Nucleus accumbens (tissue), 56 donors: Measurements from ENCODE around the gene PFN4.
A peak's percentile ranks its signal among the peaks of the same experiment; 100 is the strongest.
"Not testable (repeated sequence)": the region's sequence is repeated elsewhere in the genome, so short reads cannot be mapped to it uniquely, and the experiment has no call there.

ENCODE experiments used
- DNase-seq, 56 donors: peaks; one replicate each; lab custom pipeline; 2025; lab: John Stamatoyannopoulos, UW

The PFN4 gene

DNA sequence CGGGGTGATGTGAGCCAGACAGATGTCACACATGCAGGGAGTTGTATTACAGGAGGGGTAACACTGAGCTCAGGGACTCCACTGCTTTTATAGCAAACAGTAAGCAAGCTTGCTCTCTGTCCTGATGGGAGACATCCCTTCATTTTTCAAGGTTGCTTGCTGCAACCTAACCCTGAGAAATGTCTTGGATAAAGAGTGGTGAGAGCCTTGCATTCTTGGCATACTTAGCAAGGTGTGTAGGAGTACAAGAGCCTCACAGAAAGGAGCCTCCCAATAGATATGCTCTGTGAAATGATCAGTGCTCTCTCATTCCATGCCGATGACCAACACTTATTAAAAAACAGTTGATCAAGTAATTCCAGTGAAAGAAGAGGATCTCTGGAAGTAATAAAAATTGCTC, 8.1 kb downstream of the PFN4 start:
- DNase-seq, result no peak

DNA sequence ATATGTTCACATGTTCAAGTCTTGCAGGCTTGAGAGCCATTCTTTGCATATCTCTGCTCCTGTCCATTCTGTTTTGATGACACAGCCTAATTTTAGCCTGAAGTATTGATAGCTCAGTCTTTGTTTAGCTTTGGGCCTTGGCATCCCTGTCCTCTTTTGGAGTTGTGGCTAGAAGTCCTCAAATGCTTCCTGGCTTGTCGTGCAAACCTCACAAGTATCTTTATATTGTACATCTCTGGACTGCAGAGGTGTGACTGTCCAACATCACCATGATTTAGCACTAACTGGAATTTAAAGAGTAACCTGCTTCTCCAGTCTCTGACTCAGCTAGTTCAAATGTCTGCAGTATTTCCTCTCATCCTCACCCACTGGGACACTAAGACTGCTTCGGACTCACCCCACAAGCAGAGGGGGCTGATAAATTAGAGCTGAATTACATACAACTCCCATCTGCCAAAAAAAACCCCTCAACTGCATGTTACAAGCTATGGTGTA, 11.7 kb downstream of the PFN4 start:
- DNase-seq, result no peak

DNA sequence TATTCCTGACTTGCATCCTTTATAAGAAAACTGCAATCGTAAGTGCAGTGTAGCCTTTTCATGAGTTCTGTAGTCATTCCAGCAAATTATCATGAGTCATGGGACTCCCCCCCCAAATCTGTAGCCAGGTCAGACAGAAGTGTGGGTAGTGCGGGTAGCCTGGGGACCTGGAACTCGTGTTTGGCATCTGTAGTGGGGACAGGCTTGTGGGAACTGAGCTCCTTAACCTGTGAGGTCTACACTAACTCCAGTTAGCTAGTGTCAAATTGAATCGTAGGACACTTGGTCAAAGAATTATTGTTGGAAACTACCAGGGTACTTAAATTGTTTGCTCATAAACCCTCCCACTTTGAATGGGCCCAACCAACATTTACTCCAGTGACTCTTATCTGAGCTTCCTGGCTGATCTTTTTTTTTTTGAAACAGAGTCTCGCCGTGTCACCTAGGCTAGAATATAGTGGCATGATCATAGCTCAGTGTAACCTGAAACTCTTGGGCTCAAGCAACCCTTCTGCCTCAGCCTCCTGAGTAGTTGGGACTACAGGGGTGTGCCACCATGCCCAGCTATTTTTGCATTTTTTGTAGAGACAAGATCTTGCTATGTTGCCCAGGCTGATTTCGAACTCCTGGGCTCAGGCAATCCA, 12.4 kb downstream of the PFN4 start:
- no peak for DNase-seq

DNA sequence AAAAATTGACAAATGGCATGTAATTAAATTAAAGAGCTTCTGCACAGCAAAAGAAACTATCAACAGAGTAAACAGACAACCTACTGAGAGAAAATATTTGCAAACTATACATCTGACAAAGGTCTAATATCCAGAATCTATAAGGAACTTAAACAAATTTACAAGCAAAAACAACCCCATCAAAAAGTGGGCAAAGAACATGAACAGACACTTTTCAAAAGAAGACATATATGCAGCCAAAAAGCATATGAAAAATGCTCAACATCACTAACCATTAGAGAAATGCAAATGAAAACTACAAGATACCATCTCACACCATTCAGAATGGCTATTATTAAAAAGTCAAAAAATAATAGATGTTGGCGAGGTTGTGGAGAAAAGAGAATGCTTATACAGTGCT, 13.7 kb downstream of the PFN4 start:
- DNase-seq, result not testable (repeated sequence)

DNA sequence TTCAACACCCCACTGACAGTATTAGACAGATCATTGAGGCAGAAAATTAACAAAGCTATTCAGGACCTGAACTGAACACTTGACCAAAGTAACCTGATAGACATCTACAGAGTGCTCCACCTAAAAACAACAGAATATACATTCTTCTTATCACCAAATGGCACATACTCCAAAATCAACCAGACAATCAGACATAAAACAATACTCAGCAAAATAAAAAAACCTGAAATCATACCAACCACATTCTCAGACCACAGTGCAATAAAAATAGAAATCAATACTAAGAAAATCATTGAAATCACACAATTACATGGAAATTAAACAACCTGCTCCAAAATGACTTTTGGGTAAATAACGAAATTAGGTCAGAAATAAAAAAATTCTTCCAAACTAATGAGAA, 15.8 kb downstream of the PFN4 start:
- no peak for DNase-seq

DNA sequence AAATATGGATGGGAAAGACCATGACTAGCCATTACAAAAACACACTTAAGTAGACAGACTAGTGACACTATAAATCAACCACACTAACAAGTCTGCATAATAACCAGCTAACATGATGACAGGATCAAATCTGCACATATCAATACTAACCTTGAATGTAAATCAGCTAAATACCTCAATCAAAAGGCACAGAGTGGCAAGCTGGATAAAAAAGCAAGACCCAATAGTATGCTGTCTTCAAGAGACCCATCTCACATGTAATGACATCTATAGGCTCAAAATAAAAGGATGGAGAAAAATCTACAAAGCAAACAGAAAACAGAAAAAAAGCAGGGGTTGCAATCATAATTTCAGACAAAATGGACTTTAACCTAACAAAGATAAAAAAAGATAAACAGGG, 16.3 kb downstream of the PFN4 start:
- DNase-seq, result no peak

DNA sequence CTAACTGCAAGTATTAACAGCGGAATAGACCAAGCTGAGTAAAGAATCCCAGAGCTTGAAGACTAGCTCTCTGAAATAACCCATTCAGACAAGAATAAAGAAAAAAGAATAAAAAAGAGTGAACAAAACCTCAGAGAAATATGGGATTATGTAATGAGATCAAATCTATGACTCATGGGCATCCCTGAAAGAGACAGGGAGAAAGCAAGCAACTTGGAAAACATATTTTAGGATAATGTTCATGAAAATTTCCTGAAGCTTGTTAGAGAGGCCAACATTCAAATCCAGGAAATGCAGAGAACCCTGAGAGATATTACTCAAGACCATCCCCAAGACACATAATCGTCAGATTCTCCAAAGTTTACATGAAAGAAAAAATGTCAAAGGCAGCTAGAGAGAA, 17.3 kb downstream of the PFN4 start:
- no peak for DNase-seq

DNA sequence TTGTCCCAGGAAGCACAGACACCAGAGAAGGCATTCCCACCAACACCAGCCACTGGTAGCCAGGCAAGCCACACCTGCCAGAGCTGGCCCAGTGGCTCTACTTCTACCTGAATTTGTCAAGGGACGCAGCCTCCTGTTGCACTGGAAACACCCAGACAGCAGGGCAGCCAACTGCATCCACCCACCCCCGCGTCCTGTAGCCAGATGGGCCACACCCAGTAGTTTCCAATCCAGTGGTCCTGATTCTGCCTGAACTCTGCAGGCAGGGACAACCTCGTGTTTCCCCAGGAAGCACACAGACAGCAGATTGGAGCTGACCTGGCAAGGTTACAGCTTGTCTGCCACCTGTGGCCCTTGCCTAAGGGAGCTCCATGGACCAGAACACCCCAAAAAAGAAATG, 18.2 kb downstream of the PFN4 start:
- DNase-seq, result no peak

DNA sequence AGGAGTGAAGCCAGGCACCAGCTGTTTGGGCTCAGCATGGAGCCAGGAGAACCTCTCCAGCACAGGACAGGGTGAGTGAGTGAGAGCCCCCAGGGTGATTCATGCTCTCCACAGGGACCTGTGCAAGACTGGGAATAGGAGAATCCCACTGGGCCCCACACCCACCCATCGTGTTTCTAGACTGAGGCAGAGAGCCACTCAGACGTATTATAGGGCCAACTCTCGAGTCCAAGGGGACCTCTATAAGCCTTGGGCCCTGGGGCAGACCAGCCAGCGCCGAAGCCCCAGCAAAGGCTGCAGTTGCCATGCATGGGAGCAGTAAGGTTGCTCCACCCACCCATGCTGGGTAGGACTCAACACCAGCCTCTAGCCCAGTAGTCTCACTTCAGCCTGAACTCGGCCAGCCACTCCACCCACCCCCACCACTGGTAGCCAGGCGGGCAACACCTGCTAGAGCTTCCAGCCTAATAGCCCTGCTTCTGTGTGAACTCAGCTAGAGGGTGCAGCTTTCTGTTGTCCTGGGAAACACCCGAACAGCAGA, 19.0 kb downstream of the PFN4 start:
- no peak for DNase-seq

DNA sequence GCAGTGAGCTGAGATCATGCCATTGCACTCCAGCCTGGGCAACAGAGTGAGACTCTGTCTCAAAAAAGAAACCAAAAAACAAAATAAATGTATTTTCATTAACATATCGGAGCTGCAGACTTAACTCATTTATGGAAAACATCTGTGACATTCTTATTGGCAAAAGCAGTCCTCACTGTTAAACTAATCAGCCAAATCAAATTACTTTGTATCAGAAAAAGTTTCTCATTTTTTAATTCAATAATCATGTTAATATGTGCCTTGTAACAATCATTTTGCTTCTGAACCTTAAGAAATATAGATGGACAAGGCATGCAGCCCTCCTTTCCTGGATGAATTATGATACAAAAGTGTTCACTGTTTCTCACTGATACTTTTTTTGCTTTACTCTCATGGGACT, 20.5 kb downstream of the PFN4 start:
- DNase-seq, result no peak

DNA sequence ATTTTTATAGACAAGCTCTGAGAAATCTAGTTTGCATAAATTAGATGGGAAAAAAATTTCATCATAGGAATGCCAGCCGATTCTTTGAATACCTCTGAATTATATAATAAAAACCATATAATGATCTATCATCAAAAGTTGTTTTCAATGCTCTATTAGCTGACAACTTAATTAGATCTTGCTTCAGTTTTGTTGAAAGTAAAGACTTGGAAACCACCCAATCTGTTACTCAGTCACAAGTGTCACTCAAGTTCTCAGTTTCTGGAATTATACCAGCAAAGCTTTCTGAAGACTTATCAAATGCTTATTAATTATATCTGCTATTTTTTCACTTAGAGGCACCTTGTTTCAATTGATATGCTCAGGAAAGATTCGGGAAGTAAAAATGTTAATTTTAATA, 21.1 kb downstream of the PFN4 start:
- DNase-seq, result no peak

DNA sequence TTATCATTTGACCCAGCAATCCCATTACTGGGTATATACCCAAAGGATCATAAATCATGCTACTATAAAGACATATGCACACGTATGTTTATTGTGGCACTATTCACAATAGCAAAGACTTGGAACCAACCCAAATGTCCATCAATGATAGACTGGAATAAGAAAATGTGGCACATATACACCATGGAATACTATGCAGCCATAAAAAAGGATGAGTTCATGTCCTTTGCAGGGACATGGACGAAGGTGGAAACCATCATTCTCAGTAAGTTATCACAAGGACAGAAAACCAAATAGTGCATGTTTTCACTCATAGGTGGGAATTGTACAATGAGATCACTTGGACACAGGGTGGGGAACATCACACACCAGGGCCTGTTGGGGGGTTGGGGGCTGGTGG, 22.4 kb downstream of the PFN4 start:
- not testable (repeated sequence) for DNase-seq

DNA sequence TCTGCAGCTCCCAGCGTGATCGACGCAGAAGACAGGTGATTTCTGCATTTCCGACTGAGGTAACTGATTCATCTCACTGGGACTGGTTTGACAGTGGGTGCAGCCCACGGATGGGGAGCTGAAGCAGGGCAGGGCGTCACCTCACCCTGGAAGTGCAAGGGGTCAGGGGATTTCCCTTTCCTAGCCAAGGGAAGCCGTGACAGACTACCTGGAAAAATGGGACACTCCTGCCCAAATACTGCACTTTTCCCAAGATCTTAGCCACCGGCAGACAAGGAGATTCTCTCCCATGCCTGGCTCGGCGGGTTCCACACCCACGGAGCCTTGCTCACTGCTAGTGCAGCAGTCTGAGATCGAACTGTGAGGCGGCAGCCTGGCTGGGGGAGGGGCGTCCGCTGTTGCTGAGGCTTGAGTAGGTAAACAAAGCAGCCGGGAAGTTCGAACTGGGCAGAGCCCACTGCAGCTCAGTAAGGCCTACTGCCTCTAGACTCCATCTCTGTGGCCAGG, 27.9 kb downstream of the PFN4 start:
- DNase-seq, result peak in 9 of 56 donors; percentile 3 to 59 (median 46)

DNA sequence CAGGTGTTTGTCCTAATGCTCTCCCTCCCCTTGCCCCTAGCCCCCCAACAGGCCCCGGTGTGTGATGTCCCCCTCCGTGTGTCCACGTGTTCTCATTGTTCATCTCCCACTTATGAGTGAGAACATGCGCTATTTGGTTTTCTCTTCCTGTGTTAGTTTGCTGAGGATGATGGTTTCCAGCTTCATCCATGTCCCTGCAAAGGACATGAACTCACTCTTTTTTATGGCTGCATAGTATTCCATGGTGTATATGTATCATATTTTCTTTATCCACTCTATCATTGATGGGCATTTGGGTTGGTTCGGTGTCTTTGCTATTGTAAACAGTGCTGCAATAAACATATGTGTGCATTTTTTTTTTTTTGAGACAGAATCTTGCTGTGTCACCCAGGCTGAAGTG, 29.9 kb downstream of the PFN4 start:
- DNase-seq, result not testable (repeated sequence)

DNA sequence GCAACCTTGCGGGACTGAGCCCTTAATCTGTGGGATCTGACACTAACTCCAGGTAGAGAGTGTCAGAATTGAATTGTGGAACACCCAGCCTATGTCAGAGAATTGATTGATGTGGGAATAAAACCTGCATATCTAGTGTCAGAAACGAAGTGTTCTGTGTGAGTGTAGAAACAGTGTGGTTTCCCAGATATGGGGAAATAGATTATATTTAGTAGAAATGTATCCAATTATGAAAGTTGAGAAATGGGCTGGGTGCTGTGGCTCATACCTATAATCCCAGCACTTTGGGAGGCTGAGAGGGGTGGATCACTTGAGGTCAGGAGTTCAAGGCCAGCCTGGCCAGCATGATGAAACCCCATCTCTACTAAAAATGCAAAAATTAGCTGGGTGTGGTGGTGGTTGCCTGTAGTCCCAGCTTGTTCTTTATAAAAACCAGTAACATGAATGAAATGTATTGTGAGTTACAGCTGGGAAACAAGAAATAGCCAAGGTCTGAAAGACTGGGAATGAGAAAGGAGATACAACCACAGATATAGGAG, 34.2 kb downstream of the PFN4 start:
- no peak for DNase-seq

DNA sequence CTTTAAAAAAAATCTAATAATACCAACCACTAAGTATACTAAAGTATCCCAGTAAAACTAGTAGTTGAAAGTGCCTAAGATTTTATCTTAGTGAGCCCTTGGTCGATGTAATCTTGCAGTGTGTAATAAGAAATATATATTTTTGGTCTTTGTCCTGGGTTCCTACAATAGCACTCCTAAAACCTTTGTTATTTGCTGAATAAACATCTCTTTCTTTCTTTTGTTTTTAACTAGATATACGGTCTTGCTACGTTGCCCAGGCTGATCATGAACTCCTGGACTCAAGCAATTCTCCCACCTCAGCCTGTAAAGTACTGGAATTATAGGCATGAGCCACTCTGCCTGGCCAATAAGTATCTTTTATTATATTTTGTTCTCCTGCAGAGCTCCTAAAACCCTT, 36.1 kb downstream of the PFN4 start:
- DNase-seq, result no peak

DNA sequence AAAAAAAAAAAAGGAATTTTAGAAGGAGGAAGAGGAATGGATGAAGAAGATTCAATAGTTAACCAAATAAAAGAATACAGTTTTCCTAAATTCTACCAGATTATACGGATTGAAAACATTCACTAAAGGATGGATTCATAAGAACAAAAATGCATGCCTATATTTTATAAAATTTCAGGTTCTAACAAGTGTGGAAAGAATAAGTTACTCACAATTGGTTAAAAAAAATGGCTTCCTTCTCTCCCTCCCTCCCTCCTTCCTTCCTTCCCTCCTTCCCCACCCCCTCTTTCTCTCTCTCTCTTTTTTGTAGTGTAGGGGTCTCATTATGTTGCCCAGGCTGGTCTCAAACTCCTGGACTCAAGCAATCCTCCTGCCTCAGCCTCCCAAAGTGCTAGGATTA, 36.9 kb downstream of the PFN4 start:
- DNase-seq, result no peak

DNA sequence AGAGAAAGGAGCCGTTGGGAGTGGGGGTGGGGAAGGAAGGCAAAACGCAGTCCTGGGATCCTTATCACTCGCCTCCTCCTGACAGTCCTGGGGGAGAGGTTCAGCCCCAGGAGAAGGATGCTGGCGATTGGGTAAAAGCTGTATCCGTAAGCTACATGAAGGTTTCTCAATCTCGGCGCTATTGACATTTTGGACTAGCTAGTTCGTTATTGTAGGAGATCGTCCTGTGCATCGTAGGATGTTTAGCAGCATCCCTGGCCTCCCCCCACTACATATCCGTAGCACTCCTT, 38.0 kb downstream of the PFN4 start:
- no peak for DNase-seq

DNA sequence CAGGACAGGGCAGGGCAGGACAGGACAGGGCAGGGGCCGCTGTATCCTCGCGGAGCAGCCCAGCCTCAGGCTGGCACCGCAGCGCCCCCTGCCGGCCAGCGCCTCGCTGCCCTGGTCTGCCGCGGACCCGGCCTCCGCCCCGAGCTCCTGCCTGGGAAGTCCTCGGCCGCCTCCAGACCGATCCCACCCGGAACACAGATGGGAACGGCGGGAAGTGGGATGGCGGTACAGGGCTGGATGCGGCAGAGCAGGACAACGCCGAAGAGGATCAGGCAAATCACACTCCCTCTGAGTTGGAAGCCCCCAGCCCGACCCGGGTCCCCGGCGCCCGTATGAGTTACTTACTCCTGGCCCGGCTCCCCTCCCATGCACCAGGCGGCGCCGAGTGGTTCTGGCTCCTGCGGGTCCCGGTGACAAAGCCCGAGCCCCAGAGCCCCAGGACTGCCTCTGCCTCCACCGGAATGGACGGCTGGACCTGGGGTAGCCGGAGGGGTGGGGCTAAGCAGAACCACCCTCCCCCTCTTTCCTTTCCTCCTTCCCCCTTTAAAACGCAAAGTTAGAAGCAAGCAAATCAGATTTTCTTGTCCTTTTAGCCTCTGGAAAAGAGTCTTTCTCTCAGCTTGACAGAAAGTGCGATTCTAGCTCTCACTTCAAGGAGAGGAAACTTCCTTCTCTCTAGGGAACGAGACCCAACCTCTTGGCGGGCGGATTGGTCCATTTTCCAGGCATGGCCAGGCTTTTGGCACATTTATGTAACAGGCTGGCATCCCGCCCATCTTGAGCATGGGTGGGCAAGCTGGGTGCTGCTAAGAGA, 38.5 kb downstream of the PFN4 start, which contains the start of gene TP53I3:
TP53I3 (minus strand) TSS at position 449 of the 814 bp plus-strand sequence. CDS start 508 bp downstream, outside the sequence.
- DNase-seq, result peak in 54 of 56 donors; percentile 22 to 85 (median 69)

DNA sequence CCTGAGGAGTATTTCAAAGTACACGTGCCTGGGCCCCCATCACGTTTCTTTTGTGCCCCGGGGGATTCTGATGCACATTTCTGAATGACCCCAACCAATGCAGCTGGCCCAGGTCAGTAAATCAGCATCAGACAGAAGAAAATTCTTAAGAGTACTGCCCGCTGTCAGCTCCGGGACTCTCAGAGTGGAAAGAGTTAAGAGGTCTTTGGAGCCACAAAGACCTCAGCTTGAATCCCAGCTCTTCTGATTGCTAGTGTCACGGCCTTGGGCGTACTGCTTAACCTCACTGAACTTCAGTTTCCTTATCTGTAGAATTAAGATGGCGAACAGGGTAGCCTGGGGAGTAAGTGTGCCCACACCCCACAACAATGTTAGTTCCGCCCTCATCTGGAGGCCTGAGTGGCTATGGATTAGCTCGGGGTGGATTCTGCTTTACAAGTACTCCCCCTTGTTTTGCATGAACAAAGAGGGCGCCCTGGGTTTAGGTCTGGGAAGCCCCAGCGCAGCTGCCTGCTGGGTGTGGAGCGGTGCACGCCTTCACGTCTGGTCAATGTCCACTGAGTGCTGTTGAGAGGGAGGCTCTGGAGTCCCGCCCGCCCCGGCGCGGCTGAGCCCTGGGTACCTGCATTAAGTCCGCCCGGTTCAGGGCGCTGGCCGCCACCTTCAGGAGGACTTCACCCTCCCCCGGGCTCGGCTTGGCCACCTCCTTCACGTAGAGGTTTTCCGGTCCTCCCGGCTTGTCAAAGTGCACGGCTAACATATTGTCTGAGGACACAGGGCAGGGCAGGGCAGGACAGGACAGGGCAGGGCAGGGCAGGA, 39.4 kb downstream of the PFN4 start:
- DNase-seq, result peak in 11 of 56 donors; percentile 25 to 69 (median 57)
